SH-SY5Y (cell line): ENCODE results near the gene ENKD1.

ENCODE experiments used
- GATA2 ChIP-seq: IDR thresholded peaks from 2 replicates; pipeline ENCODE4 v1.6.1; 2011; ENCODE audit warnings: mild to moderate bottlenecking, low read depth, low read length
- GATA3 ChIP-seq: IDR thresholded peaks from 2 replicates; pipeline ENCODE4 v1.6.1; 2011; ENCODE audit warnings: low read depth, mild to moderate bottlenecking, low read length, moderate library complexity

- TF ChIP-seq GATA2 (no peak), GATA3 (no peak)
Measured at GRCh38 chr16:67662653-67663010, 3.9 kb downstream of the ENKD1 start.
